CD14-positive monocyte (primary cell): ENCODE data around the gene PYHIN1. TPM values are rescaled to one million over a fixed set of nuclear protein-coding genes. Genes with fewer than 3 reads are reported as not detected.
A peak's percentile ranks its signal among the peaks of the same experiment; 100 is the strongest.

Source experiments
- DNase-seq, 3 donors: peaks; one replicate each; pipeline ENCODE4 v3.0.0-alpha.2; 2011 to 2022
- H2AFZ ChIP-seq: 2 replicates; pipeline ENCODE4 v1.6.0; 2012; ENCODE audit warnings: mild to moderate bottlenecking, low read depth, low read length, inconsistent platforms; ENCODE audit not compliant: insufficient read depth, poor library complexity, severe bottlenecking
- H3K27ac ChIP-seq, 2 donors: 1 replicate in 1 of 2; 2 replicates in 1 of 2; pipeline ENCODE4 v1.5.1; 2012 to 2013; ENCODE audit warnings: low read length in 2 of 2, control low read depth in 1 of 2, inconsistent platforms in 1 of 2, low read depth in 1 of 2, mild to moderate bottlenecking in 1 of 2
- H3K27me3 ChIP-seq, 2 donors: one replicate each; pipeline versions ENCODE4 v1.6.0 to v1.6.1; 2011 to 2013; ENCODE audit warnings: low read length in 2 of 2; ENCODE audit not compliant: control insufficient read depth in 2 of 2, insufficient read depth in 2 of 2
- H3K36me3 ChIP-seq, 2 donors: replicated peaks in 1 of 2; 1 replicate in 1 of 2; 2 replicates in 1 of 2; pipeline versions ENCODE4 v1.5.1 to v1.6.1; 2012 to 2013; ENCODE audit warnings: low read length in 2 of 2, control low read depth in 1 of 2, inconsistent platforms in 1 of 2, mild to moderate bottlenecking in 1 of 2; ENCODE audit not compliant: insufficient read depth in 2 of 2, control insufficient read depth in 1 of 2
- H3K4me1 ChIP-seq, 2 donors: 1 replicate in 1 of 2; 2 replicates in 1 of 2; pipeline versions ENCODE4 v1.5.1 to v1.6.1; 2012 to 2013; ENCODE audit warnings: low read length in 2 of 2, control low read depth in 1 of 2, inconsistent platforms in 1 of 2, mild to moderate bottlenecking in 1 of 2, moderate library complexity in 1 of 2; ENCODE audit not compliant: insufficient read depth in 2 of 2, control insufficient read depth in 1 of 2
- H3K4me2 ChIP-seq: replicated peaks from 2 replicates; pipeline ENCODE3; 2012; ENCODE audit warnings: low read length, moderate library complexity, mild to moderate bottlenecking; ENCODE audit not compliant: poor library complexity, severe bottlenecking; ENCODE audit errors: extremely low read depth
- H3K4me3 ChIP-seq, 3 experiments: fragments of 200-600 bp in 1 of 3; sonication (generic) in 1 of 3; replicated peaks in 1 of 3; 1 replicate in 2 of 3; 2 replicates in 1 of 3; pipeline ENCODE4 v1.5.1; 2011 to 2013; ENCODE audit warnings: low read length in 3 of 3, mild to moderate bottlenecking in 3 of 3, control low read depth in 2 of 3, low read depth in 2 of 3, inconsistent platforms in 1 of 3, moderate library complexity in 1 of 3
- H3K79me2 ChIP-seq: 2 replicates; pipeline ENCODE4 v1.6.0; 2012; ENCODE audit warnings: mild to moderate bottlenecking, control low read depth, inconsistent platforms, low read length, moderate library complexity; ENCODE audit not compliant: insufficient read depth
- H3K9ac ChIP-seq: 2 replicates; pipeline ENCODE4 v1.6.0; 2017; ENCODE audit warnings: low read length, mild to moderate bottlenecking; ENCODE audit not compliant: insufficient read depth, poor library complexity, severe bottlenecking
- H3K9me3 ChIP-seq, 2 donors: replicated peaks in 1 of 2; 1 replicate in 1 of 2; 2 replicates in 1 of 2; pipeline versions ENCODE4 v1.5.1 to v1.6.1; 2012 to 2013; ENCODE audit warnings: low read length in 2 of 2, control low read depth in 1 of 2; ENCODE audit not compliant: control insufficient read depth in 1 of 2, insufficient read depth in 1 of 2
- H4K20me1 ChIP-seq: 2 replicates; pipeline ENCODE4 v1.6.0; 2012; ENCODE audit warnings: mild to moderate bottlenecking, low read length, control low read depth, moderate library complexity; ENCODE audit not compliant: insufficient read depth
- H3K27ac Mint-ChIP-seq, 7 donors: one replicate each; pipeline ENCODE4 v1.8.0; 2020; ENCODE audit warnings: mild to moderate bottlenecking in 7 of 7, mixed read lengths in 7 of 7, moderate library complexity in 6 of 7, inconsistent platforms in 2 of 7
- H3K27me3 Mint-ChIP-seq, 3 donors: one replicate each; pipeline ENCODE4 v1.8.0; 2021 to 2022; ENCODE audit warnings: low read depth in 3 of 3, mild to moderate bottlenecking in 3 of 3, mixed read lengths in 3 of 3, moderate library complexity in 3 of 3, inconsistent platforms in 1 of 3
- H3K36me3 Mint-ChIP-seq, 2 donors: one replicate each; pipeline ENCODE4 v1.8.0; 2020; ENCODE audit warnings: mixed read lengths in 2 of 2, inconsistent platforms in 1 of 2, mild to moderate bottlenecking in 1 of 2
- H3K4me1 Mint-ChIP-seq: one replicate; pipeline ENCODE4 v1.8.0; 2020; ENCODE audit warnings: mild to moderate bottlenecking, mixed read lengths
- H3K4me3 Mint-ChIP-seq, 2 donors: one replicate each; pipeline ENCODE4 v1.8.0; 2020; ENCODE audit warnings: mild to moderate bottlenecking in 2 of 2, mixed read lengths in 2 of 2, moderate library complexity in 1 of 2
- H3K9me3 Mint-ChIP-seq, 7 donors: one replicate each; pipeline ENCODE4 v1.8.0; 2020 to 2022; ENCODE audit warnings: mixed read lengths in 7 of 7, mild to moderate bottlenecking in 6 of 7, moderate library complexity in 6 of 7, inconsistent platforms in 2 of 7
- WGBS: methylation state at CpG from one replicate; pipeline ENCODE4 v1.1.5; 2013; ENCODE audit warnings: missing lambda C conversion rate; ENCODE audit not compliant: insufficient coverage; 5-methylcytosine and 5-hydroxymethylcytosine counted together
- intact Hi-C, 2 donors: fragments of 100-400 bp; cut with micrococcal nuclease; formaldehyde crosslinking; loops; one replicate each; pipeline versions ENCODE4 v1.15.0 to v1.15.1; 2023
- polyA minus RNA-seq: library from RNA; depleted of rRNA, polyadenylated mRNA; stranded (reverse); fragments of >200 nt; gene quantifications from 2 replicates; pipeline ENCODE4 v1.2.3, GENCODE V29; 2012
- polyA plus RNA-seq, 3 donors: library from polyadenylated mRNA; depleted of rRNA in 1 of 3; unstranded in 2 of 3; stranded (reverse) in 1 of 3; fragments of 300-500 nt in 2 of 3; fragments of >200 nt in 1 of 3; fragmentation: Illumina TruSeq in 2 of 3; gene quantifications; 1 replicate in 2 of 3; 2 replicates in 1 of 3; pipeline ENCODE4 v1.2.3, GENCODE V29; 2012 to 2021
- total RNA-seq, 12 experiments: library from RNA in 1 of 12; stranded (reverse) in 1 of 12; fragments of 120-200 nt in 1 of 12; gene quantifications; one replicate each; pipeline ENCODE4 v1.2.4 and lab custom pipeline; 2013 to 2026; ENCODE audit warnings: mixed read lengths in 6 of 12, inconsistent platforms in 1 of 12
- TF ChIP-seq, protein P1 (sequence below): fragments of 200-600 bp; IDR thresholded peaks from one replicate; pipeline ENCODE4 v1.8.0; 2022; ENCODE audit warnings: antibody characterized with exemption, mild to moderate bottlenecking

The PYHIN1 gene
- total RNA-seq (2013), result 0.48 TPM
- polyA plus RNA-seq, result under 1 TPM in 2 of 3 donors, not detected in 1; 0.15 to 0.44 TPM
- polyA minus RNA-seq, result 0.16 TPM in 1 of 2 replicates, not detected in the other
- total RNA-seq (lab: John Stamatoyannopoulos, UW), result 0 to 1.7 (median 0.03) reads per million in 11 experiments

DNA sequence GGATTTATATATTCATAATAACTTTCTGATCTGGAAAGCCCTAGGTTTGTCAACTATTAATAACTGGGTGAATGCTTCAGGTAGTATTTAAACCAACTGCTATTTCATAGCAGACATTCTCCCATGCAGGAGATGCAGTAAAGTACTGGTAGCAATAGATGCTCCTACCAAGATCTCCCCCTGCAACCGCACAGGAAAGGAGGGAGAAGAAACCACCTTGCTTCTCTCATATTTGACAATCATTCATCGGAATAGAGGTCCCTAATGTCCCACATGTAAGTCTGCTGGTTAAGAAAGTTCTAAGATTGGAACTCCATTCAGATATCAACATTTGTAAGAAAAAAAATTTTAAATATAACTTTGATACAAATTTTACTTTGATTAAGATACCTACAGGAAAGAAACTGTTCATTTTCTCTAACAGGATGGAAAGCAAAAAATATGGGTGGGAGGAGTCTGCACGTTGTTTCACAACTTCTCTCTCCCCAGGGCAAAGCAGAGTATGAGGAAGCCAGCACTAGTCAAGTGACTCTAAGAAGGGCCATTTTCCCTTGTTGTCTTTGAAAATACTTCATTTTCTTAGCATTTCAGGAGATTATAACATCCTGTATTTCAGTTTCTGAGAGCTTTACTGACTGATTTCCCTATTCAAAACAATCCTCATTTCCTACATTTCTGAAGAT lies at the start of gene PYHIN1:
Gene PYHIN1 (plus strand): TSS at position 498 of the 683 bp plus-strand sequence. CDS start 5,359 bp downstream, outside the sequence.
- Mint-ChIP-seq H3K27me3 (peaks cover 0 to 5% (median 0%) of the 10 kb centered on the region in 3 donors), H3K4me1 (peaks cover 3% of the 10 kb centered on the region), H3K4me3 (peak within 1 kb of the TSS in 1 of 2 donors; percentile 6), H3K9me3 (peaks cover 5 to 19% (median 13%) of the 10 kb centered on the region in 7 donors), H3K36me3 (no peaks in the 10 kb centered on the region), H3K27ac (peak within 1 kb of the TSS in 5 of 7 donors; percentile 13 to 51 (median 46))
- Histone ChIP-seq H3K4me3 (no peak within 1 kb of the TSS), H3K27me3 (no peaks in the 10 kb centered on the region), H3K4me2 (no peak within 1 kb of the TSS), H3K27ac (peak within 1 kb of the TSS in 1 of 2 donors; percentile 47), H3K79me2 (no peaks in the 10 kb centered on the region), H3K9ac (no peak within 1 kb of the TSS), H3K9me3 (peaks cover 0 to 7% of the 10 kb centered on the region in 2 donors), H3K36me3 (no peaks in the 10 kb centered on the region), H4K20me1 (no peaks in the 10 kb centered on the region), H2AFZ (no peak within 1 kb of the TSS), H3K4me1 (no peaks in the 10 kb centered on the region)
- intact Hi-C loops, result no loop called here
- TF ChIP-seq, protein P1, sequence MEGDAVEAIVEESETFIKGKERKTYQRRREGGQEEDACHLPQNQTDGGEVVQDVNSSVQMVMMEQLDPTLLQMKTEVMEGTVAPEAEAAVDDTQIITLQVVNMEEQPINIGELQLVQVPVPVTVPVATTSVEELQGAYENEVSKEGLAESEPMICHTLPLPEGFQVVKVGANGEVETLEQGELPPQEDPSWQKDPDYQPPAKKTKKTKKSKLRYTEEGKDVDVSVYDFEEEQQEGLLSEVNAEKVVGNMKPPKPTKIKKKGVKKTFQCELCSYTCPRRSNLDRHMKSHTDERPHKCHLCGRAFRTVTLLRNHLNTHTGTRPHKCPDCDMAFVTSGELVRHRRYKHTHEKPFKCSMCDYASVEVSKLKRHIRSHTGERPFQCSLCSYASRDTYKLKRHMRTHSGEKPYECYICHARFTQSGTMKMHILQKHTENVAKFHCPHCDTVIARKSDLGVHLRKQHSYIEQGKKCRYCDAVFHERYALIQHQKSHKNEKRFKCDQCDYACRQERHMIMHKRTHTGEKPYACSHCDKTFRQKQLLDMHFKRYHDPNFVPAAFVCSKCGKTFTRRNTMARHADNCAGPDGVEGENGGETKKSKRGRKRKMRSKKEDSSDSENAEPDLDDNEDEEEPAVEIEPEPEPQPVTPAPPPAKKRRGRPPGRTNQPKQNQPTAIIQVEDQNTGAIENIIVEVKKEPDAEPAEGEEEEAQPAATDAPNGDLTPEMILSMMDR, result no peak
- no CpG with 5 or more reads among the region's 3 CpGs for WGBS
- peak in 1 of 3 donors; percentile 2 for DNase-seq

DNA sequence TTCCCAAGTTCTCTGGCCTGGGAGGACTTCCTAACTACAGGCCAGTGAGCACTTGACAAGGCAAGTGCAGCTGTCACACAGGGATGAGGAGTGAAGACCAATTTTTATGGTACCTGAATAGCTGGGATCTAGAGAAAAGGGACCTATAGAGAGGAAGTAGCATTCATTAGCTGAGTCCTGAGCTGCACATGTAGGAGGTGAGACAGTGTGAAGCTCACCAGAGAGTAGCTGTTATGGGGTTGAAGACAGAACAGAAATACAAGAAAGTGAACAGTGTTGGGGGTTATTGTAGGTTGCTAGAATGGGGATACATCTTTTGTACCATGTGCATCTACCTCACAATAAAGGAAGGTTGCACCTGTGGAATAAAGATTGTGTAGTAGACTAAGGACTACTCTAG lies 37.7 kb upstream of the PYHIN1 start:
- H3K4me1 ChIP-seq, result no peaks in the 10 kb centered on the region
- H4K20me1 ChIP-seq, result no peaks in the 10 kb centered on the region
- H3K9me3 Mint-ChIP-seq, result peaks cover 0 to 11% (median 6%) of the 10 kb centered on the region in 7 donors
- no peaks in the 10 kb centered on the region for H3K4me1 Mint-ChIP-seq
- H2AFZ ChIP-seq, result no peak overlapping the region
- no peak overlapping the region for H3K27ac ChIP-seq
- no peak for DNase-seq
- H3K9me3 ChIP-seq, result no peaks in the 10 kb centered on the region
- H3K4me3 ChIP-seq, result no peak overlapping the region
- TF ChIP-seq, protein P1, result no peak
- H3K4me2 ChIP-seq, result no peak overlapping the region
- no peaks in the 10 kb centered on the region for H3K79me2 ChIP-seq
- no peaks in the 10 kb centered on the region for H3K27me3 ChIP-seq
- H3K4me3 Mint-ChIP-seq, result no peak overlapping the region
- H3K36me3 ChIP-seq, result no peaks in the 10 kb centered on the region
- intact Hi-C loops, result no loop called here
- no peak overlapping the region for H3K9ac ChIP-seq
- H3K27ac Mint-ChIP-seq, result no peak overlapping the region
- H3K27me3 Mint-ChIP-seq, result no peaks in the 10 kb centered on the region
- no peaks in the 10 kb centered on the region for H3K36me3 Mint-ChIP-seq
